NCI-H345 (cell line): ENCODE measurements around the gene SEH1L.
"Not testable (repeated sequence)": the region's sequence is repeated elsewhere in the genome, so short reads cannot be mapped to it uniquely, and the experiment has no call there.

Source experiments
- DNase-seq: peaks from one replicate; lab custom pipeline; 2025; lab: John Stamatoyannopoulos, UW

SEH1L gene

GRCh38 chr18:12947285-12948049, at the start of gene SEH1L:
Gene SEH1L, plus strand, starts transcription at chr18:12948011. Its CDS starts 111 bp downstream, at chr18:12948122.
- DNase-seq, result peak; percentile 97

GRCh38 chr18:12901208-12901607, 46.6 kb upstream of the SEH1L start:
- not testable (repeated sequence) for DNase-seq

DNA sequence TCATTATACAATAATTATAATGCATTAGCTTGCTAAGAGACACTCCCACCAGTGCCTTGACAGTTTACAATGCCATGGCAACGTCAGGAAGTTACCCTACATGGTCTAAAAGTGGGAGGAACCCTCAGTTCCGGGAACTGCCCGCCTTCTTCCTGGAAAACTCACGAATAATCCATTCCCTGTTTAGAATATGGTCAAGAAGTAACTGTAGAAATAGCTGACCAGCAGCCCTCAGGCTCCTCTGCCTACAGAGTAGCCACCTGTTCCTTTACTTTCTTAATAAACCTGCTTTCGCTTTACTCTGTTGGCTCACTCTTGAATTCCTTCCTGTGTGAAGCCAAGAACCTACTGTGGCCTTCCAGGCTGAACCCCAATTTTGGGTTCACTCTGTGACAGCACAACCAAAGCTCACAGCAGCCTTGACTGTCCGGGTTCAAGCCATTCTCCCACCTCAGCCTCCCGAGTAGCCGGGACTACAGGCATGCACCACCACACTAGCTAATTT, 43.7 kb upstream of the SEH1L start:
- DNase-seq, result no peak

DNA sequence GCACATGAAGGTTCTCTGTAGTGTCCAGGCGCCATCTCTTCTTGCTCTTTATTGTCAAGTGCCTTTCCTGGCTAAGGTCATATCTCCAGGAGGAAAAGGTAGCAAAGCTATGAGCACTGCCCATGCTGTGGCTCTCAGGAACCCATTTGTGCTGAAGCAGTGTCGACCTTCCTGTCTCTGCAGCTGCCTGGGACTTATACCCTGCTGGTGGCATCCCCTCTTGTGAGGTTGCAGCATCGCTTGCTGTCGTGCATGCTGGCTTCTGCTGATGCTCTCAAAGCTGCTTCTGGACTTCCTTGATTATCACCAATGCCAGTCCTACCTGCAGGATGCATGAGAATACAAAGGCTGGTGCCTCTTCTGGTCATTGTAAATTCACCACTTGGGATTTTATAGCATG, 41.7 kb upstream of the SEH1L start:
- no peak for DNase-seq

- no peak for DNase-seq
These were observed 41.0 kb upstream of the SEH1L start for GRCh38 chr18:12906773-12907172.

- DNase-seq, result no peak
These were observed 40.4 kb upstream of the SEH1L start for GRCh38 chr18:12907258-12907925.

DNA sequence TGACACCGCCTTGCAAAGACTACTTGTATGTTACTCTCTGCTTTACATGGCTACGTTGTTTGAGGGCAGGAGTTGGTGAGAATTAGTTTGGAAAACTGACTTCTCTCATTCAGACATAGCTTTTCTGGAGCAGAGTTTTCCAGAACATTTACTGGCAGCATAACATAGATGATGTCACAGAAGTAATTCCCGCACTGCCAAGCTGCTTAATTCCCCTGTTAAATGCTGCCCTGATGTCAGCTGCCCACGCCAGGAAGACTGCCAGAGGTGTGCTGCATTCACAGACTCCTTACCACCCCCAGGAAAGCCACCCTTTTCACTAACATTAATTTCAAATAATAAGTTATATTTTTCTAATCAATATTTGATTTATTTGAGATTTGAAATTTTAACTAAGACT, 39.1 kb upstream of the SEH1L start:
- no peak for DNase-seq

GRCh38 chr18:12911025-12911928, 36.5 kb upstream of the SEH1L start:
- DNase-seq, result no peak

DNA sequence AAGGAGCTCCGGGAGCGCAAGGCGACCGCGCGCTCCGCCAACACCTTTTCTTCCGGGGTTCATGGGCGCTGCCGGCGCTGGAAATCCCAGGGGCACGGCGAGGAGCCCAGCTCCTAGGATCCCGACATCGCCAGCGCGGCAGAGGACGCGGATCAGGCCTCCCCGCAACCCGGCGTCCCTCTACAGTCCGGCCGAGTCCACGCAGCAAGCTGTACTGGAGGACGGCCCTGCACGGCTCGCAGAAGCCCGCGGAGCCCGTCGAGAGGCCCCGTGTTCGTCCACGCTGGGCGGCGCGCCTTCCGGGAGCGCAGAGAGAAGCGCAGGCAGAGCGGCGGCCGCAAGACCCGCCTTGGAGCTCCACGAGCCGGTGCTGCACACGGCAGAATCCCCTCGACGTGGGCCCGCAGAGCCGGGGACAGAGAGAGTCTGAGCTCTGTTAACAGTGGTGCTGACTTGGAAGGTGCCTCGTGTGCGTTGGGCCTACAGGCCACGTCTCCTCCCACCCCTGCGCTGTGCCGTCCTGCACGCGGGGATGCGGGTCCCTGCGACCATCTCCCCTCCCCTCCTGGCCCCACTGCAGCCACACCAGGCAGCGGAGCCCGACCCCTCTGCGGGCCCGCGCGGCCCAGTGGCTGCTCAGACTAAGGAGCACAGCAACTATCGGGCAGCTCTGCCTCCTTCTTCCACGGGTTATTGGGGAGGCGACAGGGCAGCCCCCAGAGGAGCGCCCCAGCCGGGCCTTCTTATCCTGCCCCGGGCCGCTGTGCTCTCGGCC, 35.7 kb upstream of the SEH1L start:
- no peak for DNase-seq

DNA sequence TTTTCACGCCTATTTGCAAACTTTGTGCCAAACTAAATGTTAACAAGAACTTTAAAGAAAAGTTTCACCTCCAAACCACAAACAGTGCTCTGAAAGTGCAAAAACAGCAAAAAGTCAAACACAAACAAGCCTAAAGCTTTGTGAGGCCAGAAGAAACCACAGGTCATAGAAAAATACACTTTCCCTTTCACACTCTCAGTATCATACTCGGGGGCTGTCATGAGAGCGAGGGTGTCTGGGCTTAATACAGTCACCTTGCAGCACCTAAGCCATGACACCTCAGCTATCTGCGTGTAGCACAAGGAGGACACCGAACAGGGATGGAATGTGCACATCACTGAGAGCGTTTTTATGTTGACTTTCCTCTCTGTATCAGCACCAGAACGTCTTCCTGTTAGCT, 26.6 kb upstream of the SEH1L start:
- DNase-seq, result no peak

DNA sequence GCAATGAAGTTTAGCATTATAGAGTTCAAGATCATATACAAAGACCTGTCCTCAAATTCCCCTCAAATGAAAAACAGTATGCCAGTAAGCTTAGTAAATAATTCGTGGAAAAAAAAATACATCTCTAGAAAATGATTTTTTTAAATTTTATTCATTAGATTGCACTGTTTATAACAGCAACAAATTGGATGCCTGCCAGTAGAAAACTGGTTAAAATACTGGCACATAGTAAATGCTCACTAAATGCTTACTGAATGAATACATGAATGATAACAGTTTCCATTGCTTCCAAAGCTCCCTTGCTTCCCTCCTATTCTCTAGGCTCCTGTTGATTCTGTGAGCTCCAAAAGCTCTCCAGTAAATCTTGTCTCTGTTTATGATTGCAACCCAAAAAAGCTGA, 25.5 kb upstream of the SEH1L start:
- DNase-seq, result no peak

DNA sequence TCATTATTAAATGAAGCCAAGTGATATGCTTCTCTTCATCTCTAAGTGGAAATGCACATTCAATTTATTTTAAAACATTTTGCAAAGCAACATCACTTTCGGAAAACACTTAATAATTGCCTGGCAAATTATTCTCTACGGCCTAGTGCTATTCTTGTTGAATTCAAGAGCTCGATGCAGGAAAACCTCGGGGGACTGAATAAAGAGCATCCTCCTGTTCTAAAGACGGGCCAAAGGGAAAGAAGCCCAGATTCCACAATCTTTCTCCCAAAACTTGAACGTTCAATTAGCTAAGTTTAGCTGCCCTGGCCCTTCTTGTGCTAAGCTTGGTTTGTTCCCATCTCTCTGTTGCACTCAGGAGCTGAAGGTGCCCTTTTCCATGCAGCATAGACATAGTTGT, 23.2 kb upstream of the SEH1L start:
- no peak for DNase-seq

- DNase-seq, result no peak
These were observed 19.6 kb upstream of the SEH1L start for GRCh38 chr18:12928206-12928605.

GRCh38 chr18:12928641-12929040, 19.2 kb upstream of the SEH1L start:
- no peak for DNase-seq

- DNase-seq, result no peak
These were observed 18.2 kb upstream of the SEH1L start for GRCh38 chr18:12929477-12930083.

DNA sequence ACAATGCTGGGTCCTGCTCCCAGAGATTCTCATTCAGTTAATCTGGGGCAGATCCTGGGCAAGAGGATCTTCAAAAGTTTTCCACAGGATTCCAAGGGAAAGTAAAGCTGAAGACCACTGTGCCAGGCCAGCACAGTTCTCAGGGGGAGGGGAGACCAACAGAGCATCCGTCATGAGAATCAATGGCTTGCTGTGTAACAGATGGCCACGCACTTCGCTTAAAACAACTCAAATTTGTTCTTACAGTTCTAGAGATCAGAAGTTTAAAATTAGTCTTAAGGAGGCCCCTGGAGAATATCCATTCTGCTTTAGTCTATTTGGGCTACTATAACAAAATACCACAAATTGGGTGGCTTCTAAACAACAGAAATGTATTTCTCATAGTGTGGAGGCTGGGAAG, 17.4 kb upstream of the SEH1L start:
- DNase-seq, result no peak

DNA sequence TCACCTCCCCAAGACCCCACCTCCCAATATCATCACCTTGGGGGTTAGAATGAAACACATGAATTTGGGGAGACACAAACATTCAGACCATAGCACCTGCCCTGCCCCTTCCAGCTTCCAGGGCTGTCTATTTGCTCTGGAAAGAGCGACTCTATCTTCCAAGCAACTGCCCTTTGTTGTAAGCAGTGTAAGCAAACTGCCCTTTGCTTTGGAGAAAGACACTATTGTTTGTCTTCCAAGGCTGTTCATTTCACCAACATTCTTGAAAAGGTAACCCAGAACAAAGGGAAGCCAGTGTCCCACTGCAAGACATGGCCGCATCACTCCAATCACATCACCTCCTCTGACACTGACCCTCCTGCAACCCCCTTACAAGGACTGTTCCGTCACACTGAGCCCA, 16.9 kb upstream of the SEH1L start:
- DNase-seq, result no peak

DNA sequence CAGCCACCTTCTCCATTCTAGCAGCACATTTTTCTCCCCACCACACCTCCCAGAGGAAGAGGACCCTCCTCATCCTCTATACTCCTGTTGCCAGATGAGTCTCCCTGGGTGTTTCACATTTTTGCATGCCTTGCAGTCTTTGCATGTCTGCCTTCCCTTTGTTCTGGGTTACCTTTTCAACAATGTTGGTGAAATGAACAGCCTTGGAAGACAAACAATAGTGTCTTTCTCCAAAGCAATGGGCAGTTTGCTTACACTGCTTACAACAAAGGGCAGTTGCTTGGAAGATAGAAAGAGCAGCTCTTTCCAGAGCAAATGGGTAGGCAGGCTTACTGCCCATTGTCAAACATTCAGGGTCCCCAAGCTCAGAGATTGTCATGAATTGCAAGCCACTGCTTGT, 14.5 kb upstream of the SEH1L start:
- DNase-seq, result no peak

DNA sequence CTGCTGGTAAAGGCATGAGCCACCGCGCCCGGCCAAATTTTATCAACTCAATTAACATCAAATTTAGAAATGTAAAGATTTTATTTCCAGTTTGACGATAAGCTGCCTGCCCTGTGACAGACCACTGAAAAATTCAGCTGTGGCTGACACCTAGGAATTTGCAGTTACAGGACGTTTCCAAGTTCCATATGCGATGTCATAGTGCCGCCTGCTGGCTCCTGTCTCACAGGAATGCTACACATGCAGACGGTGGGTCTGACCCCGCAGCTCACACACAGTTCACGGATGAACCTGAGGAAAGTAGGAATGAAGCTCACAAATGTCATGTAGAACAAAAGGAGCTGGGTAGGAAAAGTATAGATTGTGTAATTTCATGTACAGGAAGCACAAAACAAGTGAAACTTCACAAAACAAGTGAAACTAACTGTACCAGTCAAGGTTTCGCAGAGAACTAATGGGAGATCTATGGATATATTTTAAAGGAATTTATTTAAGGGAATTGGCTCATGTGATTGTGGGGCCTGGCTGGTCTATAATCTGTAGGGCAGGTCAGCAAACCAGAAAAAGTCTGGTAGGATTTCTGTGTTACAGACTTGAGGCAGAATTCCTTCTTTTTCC, 13.2 kb upstream of the SEH1L start:
- DNase-seq, result peak; percentile 79

- no peak for DNase-seq
These were observed 8.6 kb upstream of the SEH1L start for GRCh38 chr18:12939162-12939561.

DNA sequence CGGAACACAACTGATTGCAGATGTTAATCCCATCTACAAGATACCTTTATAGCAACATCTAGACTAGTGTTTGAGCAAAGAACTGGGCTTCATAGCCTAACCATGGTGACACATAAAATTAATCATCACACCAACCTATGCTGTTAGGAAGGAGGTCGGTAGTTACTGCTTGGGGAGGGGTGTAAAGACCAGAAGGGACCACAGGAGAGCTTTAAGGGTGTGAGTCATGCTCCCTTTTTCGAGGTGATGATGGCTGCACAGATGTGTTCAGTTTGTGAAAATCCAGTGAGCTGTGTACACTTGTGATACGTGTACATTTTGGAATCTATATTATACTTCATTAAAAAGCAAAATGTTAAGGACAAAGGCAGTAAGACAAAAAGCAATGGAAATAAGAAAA, 4.6 kb upstream of the SEH1L start:
- no peak for DNase-seq
